Kidney (tissue), 14 donors: ENCODE data around the gene FGGY. TPM values are rescaled to one million over a fixed set of nuclear protein-coding genes. Genes with fewer than 3 reads are reported as not detected.
A peak's percentile ranks its signal among the peaks of the same experiment; 100 is the strongest.

Source experiments
- DNase-seq, 5 donors: peaks; one replicate each; pipeline ENCODE4 v3.0.0-alpha.2; 2013 to 2020
- FAIRE-seq: peaks from 2 replicates; lab custom pipeline; 2012; peaks lifted over from hg19 to GRCh38; lab: Jason Lieb, UNC
- H3K27ac ChIP-seq, 2 donors: one replicate each; pipeline ENCODE4 v1.7.0; 2013; ENCODE audit warnings: low read depth in 2 of 2, low read length in 2 of 2, inconsistent platforms in 1 of 2
- H3K27me3 ChIP-seq: one replicate; pipeline ENCODE4 v1.7.1; 2013; ENCODE audit warnings: low read length, inconsistent platforms; ENCODE audit not compliant: control insufficient read depth, insufficient read depth
- H3K36me3 ChIP-seq, 3 donors: one replicate each; pipeline versions ENCODE4 v1.7.0 to v1.7.1; 2013; ENCODE audit warnings: low read length in 3 of 3, control low read depth in 1 of 3, inconsistent platforms in 1 of 3; ENCODE audit not compliant: insufficient read depth in 3 of 3, control insufficient read depth in 2 of 3
- H3K4me1 ChIP-seq, 3 donors: one replicate each; pipeline versions ENCODE4 v1.7.0 to v1.7.1; 2013; ENCODE audit warnings: low read length in 3 of 3, inconsistent platforms in 1 of 3, low read depth in 1 of 3; ENCODE audit not compliant: control insufficient read depth in 2 of 3, insufficient read depth in 2 of 3
- H3K4me3 ChIP-seq, 3 donors: one replicate each; pipeline versions ENCODE4 v1.7.0 to v1.8.1; 2013; ENCODE audit warnings: low read length in 3 of 3, control low read depth in 1 of 3, inconsistent platforms in 1 of 3
- H3K9ac ChIP-seq, 3 donors: one replicate each; pipeline versions ENCODE4 v1.7.0 to v1.7.1; 2013; ENCODE audit warnings: low read length in 3 of 3, control low read depth in 1 of 3, inconsistent platforms in 1 of 3
- H3K9me3 ChIP-seq, 3 donors: one replicate each; pipeline versions ENCODE4 v1.7.0 to v1.7.1; 2013; ENCODE audit warnings: low read length in 3 of 3, control low read depth in 1 of 3, inconsistent platforms in 1 of 3; ENCODE audit not compliant: control insufficient read depth in 2 of 3, insufficient read depth in 1 of 3
- CTCF ChIP-seq: IDR thresholded peaks from 3 replicates; pipeline ENCODE4 v1.5.1; 2012; ENCODE audit warnings: mild to moderate bottlenecking, moderate library complexity, borderline replicate concordance; ENCODE audit not compliant: insufficient read depth; ENCODE audit errors: extremely low read depth
- intact Hi-C: fragments of 100-400 bp; cut with DNase I; formaldehyde crosslinking; loops from one replicate; pipeline ENCODE4 v1.11.1; 2022
- polyA plus RNA-seq: library from polyadenylated mRNA; stranded (reverse); fragments of 350-450 nt; fragmentation: Illumina TruSeq; extraction: RNeasy Lipid Tissue Mini Kit (QIAGEN cat#74804); gene quantifications from one replicate; pipeline ENCODE4 v1.2.3, GENCODE V29; 2014; ENCODE audit warnings: low read depth, low replicate concordance; ENCODE audit not compliant: insufficient read depth
- total RNA-seq: library from RNA; stranded (reverse); fragmentation: NEBNext Ultra II Directional; extraction: Animal tissue kit (Norgen Biotek cat#: 25700); gene quantifications from one replicate; pipeline ENCODE4 v1.2.1, GENCODE V29; 2021
- donor health status: control.
- donor health status: control.
- donor health status: control.
- donor health status: control.
- donor health status: control.
- donor health status: DM: yes; HTN: yes; CAD: no.
- donor health status: Normal renal cell carcinoma (clear cell type).

FGGY gene
- total and polyA plus RNA-seq, 2 donors from 2014 or later, result 11.2 to 31.0 TPM

- Histone ChIP-seq H3K4me1 (no peaks in the 10 kb centered on the region), H3K27me3 (no peaks in the 10 kb centered on the region), H3K36me3 (no peaks in the 10 kb centered on the region), H3K4me3 (no peak overlapping the region), H3K9ac (no peak overlapping the region), H3K27ac (no peak overlapping the region), H3K9me3 (no peaks in the 10 kb centered on the region)
- no peak for TF ChIP-seq CTCF
- DNase-seq (no peak), FAIRE-seq (no peak)
- intact Hi-C loops, result no loop called here
Measured at GRCh38 chr1:59653968-59654367, 357.1 kb downstream of the FGGY start.

- Histone ChIP-seq H3K4me1 (no peaks in the 10 kb centered on the region), H3K36me3 (no peaks in the 10 kb centered on the region), H3K27me3 (no peaks in the 10 kb centered on the region), H3K27ac (no peak overlapping the region), H3K9me3 (no peaks in the 10 kb centered on the region), H3K4me3 (no peak overlapping the region), H3K9ac (no peak overlapping the region)
- intact Hi-C loops, result no loop called here
- no peak for DNase-seq
- TF ChIP-seq CTCF, result no peak
- FAIRE-seq, result no peak
Measured at GRCh38 chr1:59657873-59658465, 361.1 kb downstream of the FGGY start.

GRCh38 chr1:59664166-59664565 is 367.3 kb downstream of the FGGY start:
- FAIRE-seq (no peak), DNase-seq (peak in 2 of 5 donors; percentile 18 to 54)
- no peak overlapping the region for H3K27ac ChIP-seq
- no peaks in the 10 kb centered on the region for H3K9me3 ChIP-seq
- H3K36me3 ChIP-seq, result peaks cover 0 to 3% (median 0%) of the 10 kb centered on the region in 3 donors
- intact Hi-C loops, result no loop called here
- no peaks in the 10 kb centered on the region for H3K27me3 ChIP-seq
- no peak overlapping the region for H3K9ac ChIP-seq
- no peak for TF ChIP-seq CTCF
- no peak overlapping the region for H3K4me3 ChIP-seq
- peaks cover 0 to 2% (median 0%) of the 10 kb centered on the region in 3 donors for H3K4me1 ChIP-seq

- no peak for TF ChIP-seq CTCF
- Histone ChIP-seq H3K9ac (no peak overlapping the region), H3K27me3 (no peaks in the 10 kb centered on the region), H3K9me3 (no peaks in the 10 kb centered on the region), H3K4me3 (no peak overlapping the region), H3K4me1 (peaks cover 0 to 4% (median 2%) of the 10 kb centered on the region in 3 donors), H3K27ac (no peak overlapping the region), H3K36me3 (peaks cover 0 to 3% (median 0%) of the 10 kb centered on the region in 3 donors)
- no peak for FAIRE-seq
- no peak for DNase-seq
- intact Hi-C loops, result no loop called here
Measured at GRCh38 chr1:59666106-59666505, 369.2 kb downstream of the FGGY start.
